CD4-positive, alpha-beta T cell treated with Interleukin-4 for 4 hours (primary cell): ENCODE results near the gene PITX3.

Source experiments
- DNase-seq: peaks from one replicate; pipeline ENCODE4 v3.0.0-alpha.2; 2020

PITX3 gene

GRCh38 chr10:102241444-102242117 lies at the start of gene PITX3:
Gene PITX3, minus strand, starts transcription at chr10:102241512. Its CDS starts 9,432 bp downstream, at chr10:102232080.
- peak; percentile 87 for DNase-seq

GRCh38 chr10:102289840-102290239 lies 48.5 kb upstream of the PITX3 start:
- no peak for DNase-seq

- no peak for DNase-seq
Measured at GRCh38 chr10:102289356-102289755, 48.0 kb upstream of the PITX3 start.

- no peak for DNase-seq
Measured at GRCh38 chr10:102287991-102288390, 46.7 kb upstream of the PITX3 start.

GRCh38 chr10:102287538-102287937 lies 46.2 kb upstream of the PITX3 start:
- DNase-seq: no peak

- no peak for DNase-seq
Measured at GRCh38 chr10:102286216-102286615, 44.9 kb upstream of the PITX3 start.

GRCh38 chr10:102285133-102285532 lies 43.8 kb upstream of the PITX3 start:
- DNase-seq: no peak

GRCh38 chr10:102284531-102284930 lies 43.2 kb upstream of the PITX3 start:
- DNase-seq: no peak

- DNase-seq: no peak
Measured at GRCh38 chr10:102283890-102284289, 42.6 kb upstream of the PITX3 start.

- peak; percentile 18 for DNase-seq
Measured at GRCh38 chr10:102283488-102283887, 42.2 kb upstream of the PITX3 start.

GRCh38 chr10:102281102-102281487 lies 39.8 kb upstream of the PITX3 start:
- no peak for DNase-seq

- DNase-seq: no peak
Measured at GRCh38 chr10:102280397-102281101, 39.2 kb upstream of the PITX3 start.

- DNase-seq: no peak
Measured at GRCh38 chr10:102279104-102279503, 37.8 kb upstream of the PITX3 start.

- no peak for DNase-seq
Measured at GRCh38 chr10:102275343-102275742, 34.0 kb upstream of the PITX3 start.

- no peak for DNase-seq
Measured at GRCh38 chr10:102274062-102274461, 32.8 kb upstream of the PITX3 start.

GRCh38 chr10:102269017-102269416 lies 27.7 kb upstream of the PITX3 start:
- no peak for DNase-seq

GRCh38 chr10:102268375-102268888 lies 27.1 kb upstream of the PITX3 start:
- DNase-seq: no peak

GRCh38 chr10:102267748-102268147 lies 26.4 kb upstream of the PITX3 start:
- no peak for DNase-seq

- DNase-seq: no peak
Measured at GRCh38 chr10:102266670-102267069, 25.4 kb upstream of the PITX3 start.

- no peak for DNase-seq
Measured at GRCh38 chr10:102264371-102264770, 23.1 kb upstream of the PITX3 start.

GRCh38 chr10:102262744-102263370 lies 21.5 kb upstream of the PITX3 start:
- DNase-seq: no peak

- no peak for DNase-seq
Measured at GRCh38 chr10:102261842-102262241, 20.5 kb upstream of the PITX3 start.

- no peak for DNase-seq
Measured at GRCh38 chr10:102261196-102261595, 19.9 kb upstream of the PITX3 start.

GRCh38 chr10:102255404-102255803 lies 14.1 kb upstream of the PITX3 start:
- no peak for DNase-seq
